IPS DF 4.7 (cell line): Measurements from ENCODE around the gene SDCBP2.

ENCODE experiments used
- DNase-seq: peaks from one replicate; pipeline ENCODE4 v3.0.0-alpha.2; 2013; ENCODE audit warnings: low spot score; ENCODE audit errors: extremely low read depth

The SDCBP2 gene, protein sequence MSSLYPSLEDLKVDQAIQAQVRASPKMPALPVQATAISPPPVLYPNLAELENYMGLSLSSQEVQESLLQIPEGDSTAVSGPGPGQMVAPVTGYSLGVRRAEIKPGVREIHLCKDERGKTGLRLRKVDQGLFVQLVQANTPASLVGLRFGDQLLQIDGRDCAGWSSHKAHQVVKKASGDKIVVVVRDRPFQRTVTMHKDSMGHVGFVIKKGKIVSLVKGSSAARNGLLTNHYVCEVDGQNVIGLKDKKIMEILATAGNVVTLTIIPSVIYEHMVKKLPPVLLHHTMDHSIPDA

DNA sequence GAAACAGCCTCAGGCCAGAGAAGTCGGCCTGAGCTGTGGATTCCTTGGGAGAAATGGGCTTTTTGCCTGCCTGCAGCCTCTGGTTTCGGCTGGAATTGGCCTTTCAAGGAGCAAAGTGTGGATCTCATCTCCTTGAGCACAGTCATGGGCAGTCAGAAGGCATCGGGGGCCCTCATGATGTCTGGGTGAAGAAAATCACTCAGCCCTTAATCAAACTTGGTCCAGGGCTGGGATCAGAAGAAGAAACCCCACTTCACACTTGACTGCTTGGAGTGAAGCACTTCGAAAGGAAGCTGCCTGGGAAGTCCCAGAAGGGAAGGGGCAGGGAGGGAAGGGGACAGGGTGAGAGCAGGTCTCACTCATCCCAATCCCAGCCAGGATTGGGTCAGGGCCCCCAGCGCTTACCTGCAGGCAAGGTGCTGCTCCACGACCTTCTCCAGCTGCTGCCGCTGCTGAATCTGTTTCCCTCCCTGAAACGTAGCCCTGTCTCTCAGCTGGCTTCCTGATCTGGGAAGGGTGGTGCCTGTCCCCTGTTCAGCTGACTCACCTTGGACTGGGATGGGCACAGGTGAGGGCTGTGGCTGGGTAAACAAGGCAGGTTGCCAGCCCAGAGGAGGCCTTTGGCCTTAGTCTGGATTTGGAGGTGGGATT, at the start of gene SDCBP2:
SDCBP2 (minus strand) TSS at position 460 of the 651 bp plus-strand sequence. CDS start 8,723 bp downstream, outside the sequence.
- DNase-seq = no peak

DNA sequence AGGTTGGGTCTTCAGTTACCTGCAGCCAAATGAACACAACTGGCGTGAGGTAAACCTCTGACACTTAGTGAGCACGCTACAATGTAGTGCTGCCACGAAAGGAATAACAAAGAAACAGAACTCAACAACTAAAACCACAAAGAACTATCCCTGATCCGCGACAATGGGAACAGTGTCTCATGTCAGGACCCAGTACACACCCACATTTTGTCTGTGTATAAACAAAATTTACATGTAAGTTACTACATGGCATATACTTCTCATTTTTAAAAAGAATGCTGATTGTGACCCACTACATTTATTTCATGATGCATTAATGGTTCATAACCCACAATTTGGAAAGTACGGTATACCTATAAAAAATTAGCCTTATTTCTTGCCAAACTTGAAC, 49.8 kb upstream of the SDCBP2 start:
- no peak for DNase-seq

DNA sequence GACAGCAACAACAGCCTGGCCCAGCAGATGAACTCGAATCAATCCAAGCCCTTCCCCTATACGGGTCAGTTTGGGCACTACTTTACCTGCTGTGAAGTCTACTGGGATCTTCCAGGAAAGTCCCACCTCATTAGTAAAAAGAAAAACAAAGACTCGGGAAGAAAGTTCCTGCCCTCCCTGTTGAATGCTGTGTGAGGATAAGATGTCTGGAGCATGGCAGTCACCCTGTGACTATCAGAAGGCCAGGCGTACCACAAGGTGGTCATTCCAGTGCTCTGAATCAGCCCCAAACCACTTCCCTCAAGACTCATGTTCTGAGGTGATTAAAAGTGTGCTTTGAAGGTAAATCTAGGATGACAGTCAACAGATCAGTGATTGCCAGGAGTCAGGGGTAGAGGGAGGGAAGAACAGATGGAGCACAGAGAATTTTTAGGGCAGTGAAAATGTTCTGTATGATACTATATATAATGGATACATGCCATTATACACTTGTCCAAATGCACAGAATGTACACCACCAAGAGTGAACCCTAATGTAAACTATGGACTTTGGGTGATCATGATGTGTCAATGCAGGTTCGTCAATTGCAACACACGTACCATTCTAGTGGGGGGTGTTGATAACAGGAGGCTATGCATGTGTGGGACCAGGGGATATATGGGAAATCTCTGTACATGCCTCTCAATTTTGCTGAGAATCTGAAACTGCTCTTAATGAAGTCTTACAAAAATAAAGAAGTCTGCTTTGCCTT, 49.2 kb upstream of the SDCBP2 start:
- no peak for DNase-seq

DNA sequence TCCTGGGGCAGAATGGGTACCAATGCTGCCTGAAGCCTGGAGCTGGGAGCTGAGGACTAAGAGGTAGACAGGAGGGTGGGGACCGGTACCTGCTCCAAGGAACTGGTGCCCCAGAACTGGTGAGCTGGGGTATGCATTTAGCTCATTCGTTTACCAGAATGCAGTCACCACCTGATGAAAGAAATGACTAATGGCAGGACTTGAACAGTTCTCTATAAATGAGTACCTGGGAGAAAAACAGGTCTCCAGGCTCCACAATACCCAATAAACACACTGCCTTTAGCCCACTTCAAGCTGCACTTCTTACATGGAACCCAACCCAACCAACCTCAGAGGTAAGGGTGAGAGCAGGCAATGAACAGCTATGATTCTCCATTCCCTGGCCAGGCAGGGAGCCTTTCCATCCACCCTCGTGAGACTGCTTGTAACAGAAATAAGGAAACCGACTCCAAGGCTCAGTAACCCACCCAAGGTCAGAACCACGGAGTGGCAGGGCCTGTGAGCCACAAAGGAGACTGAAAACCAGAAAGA, 48.5 kb upstream of the SDCBP2 start:
- DNase-seq = no peak

DNA sequence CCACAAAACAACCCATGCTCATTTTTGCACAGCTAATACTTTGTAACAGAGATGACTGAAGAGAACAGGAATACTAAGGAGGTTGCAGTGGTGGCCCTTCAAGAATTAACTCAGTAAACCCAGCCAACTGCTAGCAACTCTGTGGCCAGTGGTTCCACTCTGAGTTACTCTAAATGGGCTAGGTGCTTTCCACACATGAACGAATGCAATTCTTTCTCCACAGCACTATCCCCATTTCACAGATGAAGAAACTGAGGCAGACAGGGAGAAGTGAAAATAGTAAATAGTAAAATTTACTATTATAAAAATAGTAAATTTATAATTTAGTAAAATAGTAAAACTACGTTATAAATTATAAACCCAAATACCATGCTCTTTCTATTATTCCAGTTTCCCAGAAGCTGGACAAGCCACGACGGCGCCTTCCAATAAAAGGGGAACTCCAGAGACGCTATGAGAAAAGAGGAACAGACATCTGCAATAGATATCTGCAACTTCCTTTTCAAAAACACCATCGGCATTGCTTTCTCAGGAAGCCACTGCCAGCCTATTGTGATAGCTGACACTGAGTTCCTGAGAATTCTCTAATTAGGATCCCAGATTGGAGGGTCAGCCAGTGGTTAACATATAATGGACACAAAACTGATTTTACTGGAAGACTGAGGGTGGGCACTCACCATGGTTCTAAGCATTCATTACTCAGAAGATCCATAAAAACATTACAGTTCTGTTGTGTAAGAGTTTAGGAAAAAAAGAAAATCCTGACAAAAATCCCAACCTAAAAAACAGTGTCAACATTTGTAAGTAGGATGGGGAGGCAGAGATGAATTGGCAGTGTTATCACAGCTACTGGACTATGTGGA, 47.7 kb upstream of the SDCBP2 start:
- no peak for DNase-seq

DNA sequence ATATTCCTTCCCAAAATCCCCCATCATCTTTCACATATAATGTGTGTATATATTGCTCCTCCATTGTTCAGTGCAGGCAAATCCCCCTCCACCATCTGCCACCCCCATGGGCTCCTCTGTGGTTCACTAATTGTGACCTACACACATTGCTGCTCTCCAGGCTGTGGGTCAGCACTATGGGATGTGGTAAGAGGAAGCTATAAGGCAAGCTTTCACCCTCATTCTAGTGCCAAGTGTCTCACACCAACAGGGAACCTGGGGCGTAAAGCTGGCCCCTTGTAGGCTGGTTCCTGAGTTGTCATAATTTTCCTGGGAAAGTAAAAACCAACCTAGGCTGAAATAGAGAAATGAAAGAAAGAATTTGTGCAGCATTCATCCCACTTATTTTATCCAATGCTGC, 47.1 kb upstream of the SDCBP2 start:
- no peak for DNase-seq

DNA sequence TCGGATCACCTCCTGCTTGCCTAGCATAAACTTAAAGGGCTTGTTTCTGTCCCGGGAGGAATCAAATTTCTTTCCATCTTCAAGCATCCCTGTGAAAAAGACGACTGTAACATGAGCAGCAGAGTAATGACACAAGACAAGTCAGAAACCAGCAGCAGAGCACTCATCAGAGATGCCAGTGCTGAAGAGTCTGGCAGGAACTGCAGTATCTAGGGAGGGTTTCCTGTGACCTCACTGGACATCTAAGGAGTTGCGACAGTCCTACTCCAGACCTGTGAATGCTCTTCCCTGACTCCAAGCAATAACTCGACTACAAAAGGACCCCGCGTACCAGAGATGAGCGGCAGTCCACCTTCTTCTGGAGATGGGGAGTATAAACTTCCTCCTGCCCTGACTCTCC, 46.6 kb upstream of the SDCBP2 start:
- no peak for DNase-seq

DNA sequence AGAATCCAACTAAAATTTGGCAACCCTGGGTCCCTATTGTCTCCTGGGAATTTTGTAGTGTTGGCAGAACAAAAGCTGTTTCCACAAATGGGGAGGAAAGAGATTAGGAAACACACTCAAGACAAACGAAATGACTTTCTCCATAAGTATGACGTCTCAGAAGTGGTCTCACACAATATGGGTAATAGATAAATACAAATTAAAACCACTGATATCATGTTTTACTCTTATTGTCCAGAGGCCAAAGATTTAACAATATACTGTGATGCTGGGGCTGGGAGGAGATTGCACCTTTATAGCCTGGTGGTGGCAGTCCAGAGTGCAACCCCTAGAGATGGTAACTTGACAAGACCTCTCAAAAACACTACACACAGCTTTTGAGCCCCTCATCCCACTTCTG, 45.3 kb upstream of the SDCBP2 start:
- no peak for DNase-seq

DNA sequence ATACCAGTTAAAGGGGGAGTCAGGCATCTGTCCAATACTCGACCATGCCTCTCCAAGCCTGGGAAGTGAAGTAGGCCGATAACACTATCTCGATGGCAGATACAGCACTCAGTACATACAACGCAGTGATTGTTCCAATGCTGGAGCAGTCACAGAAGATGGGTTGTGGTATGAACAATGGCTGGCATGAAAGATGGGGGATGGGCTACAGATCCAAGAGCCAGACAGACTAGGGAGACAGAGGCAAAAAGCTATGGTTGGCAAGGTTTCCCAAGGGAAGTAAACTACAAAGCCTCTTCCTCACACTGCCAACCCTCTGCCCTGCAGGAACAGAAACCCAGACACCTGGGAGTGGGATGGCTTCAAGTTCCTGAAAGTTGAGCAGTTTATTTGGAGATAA, 44.7 kb upstream of the SDCBP2 start:
- no peak for DNase-seq

DNA sequence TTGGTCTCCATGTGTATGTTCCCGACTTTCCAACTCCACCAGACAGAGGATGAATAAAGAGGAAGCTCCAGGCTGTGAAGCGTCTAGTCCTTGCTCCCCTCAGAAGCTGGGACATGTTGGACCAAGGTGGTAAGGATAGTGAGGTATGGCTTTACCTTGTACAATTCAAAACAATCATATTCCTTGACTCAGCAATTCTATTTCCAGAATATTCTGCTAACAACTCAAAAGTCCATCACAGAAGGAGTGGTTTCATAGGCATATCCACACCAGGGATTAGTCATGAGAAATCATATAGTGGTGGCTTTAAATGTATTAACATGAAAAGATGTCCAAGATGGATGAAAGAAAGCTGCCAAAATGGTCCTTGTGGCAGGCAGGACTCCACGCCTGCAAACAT, 44.1 kb upstream of the SDCBP2 start:
- DNase-seq = no peak

DNA sequence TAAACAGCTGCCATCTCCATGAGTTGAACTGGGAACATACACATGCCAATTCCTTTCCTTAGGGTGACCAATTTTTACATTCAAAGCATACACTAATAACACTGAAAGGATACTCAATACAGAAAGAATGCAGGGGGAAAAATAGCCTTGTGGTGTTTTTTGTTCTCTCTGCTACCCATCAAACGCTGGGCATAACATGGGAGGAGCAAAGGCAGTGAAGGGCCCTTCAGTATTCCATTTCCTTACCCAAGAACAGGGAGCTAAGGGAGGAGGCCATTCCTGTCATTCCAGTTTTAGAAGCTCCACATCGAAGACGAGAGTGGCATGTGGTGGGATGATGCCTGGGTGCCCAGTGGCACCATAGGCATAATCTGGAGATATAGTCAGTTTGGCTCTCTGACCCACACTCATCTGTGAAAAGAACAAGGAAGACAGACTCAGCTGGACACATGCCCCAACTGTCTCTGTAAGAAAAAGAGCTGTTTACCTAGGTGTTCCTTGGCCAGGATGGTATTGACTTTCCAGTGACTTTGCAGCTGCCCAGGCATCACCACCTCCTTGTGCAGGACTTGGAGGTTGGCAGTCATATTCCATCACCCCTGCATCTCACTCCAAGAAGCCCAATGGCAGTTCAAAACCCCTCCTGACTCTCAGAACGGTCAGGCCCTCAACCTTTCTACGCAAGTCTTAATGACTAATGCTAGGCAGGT, 43.0 kb upstream of the SDCBP2 start:
- no peak for DNase-seq

DNA sequence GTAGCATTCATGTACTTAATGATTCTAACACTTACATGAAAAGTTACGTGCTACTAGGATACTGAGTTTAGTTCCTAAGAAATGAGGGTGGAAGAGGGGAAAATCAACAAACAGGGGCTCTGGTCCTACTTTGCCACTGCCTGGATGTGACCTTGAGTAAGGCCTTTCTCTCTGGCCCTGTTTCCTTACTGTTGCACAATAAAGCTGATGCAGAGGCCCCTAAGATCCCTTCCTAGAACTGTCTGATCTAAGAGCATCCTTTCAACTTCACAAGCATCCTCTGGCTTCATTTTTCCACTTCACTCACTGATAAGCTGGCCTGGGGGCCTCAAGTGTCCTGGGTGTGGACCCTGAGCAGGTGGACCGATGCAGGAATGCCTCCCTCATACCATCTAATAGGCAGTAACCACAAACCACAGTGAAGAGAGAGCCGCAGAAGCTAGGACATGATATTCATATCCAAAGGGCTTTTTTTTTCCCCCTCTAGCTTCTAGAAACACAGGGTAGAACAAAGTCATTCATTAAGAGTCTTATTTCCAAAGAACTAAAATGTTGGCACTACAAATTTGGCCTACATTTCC, 42.4 kb upstream of the SDCBP2 start:
- DNase-seq = no peak

DNA sequence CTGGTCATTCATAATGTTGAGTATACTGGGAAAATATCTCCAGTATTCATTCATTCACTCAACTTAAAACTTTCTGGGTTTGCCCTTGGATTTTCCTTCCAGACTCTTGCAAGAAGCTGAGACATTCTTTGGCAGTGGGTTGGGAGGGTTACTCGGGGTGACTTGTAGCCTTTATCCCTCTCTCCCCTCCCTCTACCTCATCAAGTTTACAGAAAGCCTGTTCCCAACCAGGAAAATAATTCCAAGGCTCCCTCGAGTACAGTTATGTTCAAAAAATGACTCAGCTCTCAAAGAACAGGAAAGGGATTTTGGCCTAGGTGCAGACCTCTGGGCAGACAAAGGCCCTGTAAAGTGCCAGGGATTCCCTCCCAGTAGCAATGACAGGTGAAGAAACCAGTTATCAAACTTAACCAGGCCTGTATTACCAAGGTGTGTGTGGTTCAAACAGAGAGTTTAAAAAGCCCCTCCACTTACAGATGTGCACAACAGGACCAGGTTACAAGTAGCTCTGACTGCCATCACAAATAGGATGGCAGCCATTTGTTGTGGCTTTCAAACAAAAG, 41.7 kb upstream of the SDCBP2 start:
- no peak for DNase-seq

DNA sequence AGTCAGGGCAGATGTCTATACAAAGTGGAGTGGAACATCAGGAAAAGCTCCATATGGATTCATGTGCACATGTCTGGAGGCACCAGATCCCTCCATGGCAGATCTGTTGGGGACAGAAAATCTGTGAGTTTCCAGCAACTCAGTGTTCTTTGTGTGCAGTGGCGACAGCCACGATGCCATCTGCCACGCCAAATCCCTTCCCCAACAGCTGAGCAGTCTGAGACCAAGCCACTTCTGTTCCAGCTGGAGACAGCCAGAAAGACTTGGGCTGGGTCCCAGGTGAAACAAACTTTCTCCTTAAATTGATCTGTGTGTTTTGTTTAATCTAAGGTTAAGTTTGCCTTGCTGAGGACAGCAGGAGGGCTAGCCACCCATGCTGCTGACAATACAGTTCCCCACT, 41.0 kb upstream of the SDCBP2 start:
- no peak for DNase-seq

DNA sequence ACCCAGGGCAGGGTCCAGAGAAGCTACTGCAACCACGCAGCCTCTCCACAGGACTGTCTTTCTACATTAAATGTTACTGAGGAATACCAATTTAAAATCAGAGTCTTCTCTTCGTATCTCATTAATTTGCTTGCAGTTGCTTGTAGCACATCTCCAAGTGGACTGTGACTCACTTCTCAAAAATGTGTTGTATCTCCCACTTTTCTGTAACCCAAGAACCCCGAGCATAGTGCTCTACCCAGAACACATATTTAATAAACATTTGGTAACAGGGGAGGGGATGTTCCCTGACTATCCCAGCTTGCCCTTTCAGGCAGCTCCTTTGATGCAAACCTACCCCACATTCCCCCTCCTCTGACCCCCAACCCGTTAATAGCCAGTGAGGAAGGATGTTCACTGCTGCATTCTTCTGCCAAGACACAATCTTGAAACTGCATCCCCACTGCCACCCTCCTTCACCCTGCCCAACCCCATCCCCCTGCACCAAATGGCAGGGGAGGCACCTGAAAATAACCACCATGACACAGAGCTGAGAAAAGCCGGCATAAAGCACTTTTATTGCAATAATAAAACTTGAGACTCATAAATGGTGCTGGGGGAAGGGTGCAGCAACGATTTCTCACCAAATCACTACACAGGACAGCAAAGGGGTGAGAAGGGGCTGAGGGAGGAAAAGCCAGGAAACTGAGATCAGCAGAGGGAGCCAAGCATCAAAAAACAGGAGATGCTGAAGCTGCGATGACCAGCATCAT, 39.7 kb upstream of the SDCBP2 start:
- no peak for DNase-seq

DNA sequence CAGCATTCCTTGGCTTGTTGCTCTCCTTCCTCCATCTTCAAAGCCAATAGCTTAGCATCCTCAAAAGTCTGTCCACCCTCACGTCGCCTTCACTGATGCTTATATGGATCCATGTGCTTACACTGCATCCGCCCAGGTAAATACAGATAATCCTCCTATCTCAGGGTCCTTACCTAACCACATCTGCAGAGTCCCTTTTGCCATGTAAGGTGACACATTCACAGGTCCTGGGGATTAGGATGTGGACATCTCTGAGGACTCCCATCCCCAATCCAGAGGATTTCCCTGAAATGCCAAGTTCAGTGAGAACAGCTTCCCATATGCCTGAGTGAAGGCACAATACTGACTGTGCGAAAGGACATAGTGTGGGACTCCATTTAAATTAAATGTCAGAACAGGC, 38.5 kb upstream of the SDCBP2 start:
- DNase-seq = no peak

DNA sequence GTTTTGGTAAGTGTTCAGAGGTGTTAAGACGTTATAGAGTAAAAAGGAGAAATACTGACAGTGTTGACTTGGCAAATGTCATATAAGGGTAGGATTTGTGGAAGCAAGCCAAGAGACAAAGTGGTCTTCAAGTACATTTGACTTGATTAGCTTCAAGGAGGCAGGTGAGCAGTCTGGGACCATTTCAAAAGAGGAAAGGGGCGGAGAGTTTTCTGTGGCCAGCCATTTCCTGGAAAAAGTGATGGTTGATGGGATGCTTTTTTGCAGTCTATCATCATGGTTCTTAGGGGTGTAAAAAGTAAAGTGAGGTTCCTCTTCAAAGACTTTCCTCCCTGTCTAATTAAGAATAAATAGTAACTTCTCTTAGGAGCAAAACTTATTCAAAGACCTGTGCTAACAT, 35.2 kb upstream of the SDCBP2 start:
- DNase-seq = no peak

DNA sequence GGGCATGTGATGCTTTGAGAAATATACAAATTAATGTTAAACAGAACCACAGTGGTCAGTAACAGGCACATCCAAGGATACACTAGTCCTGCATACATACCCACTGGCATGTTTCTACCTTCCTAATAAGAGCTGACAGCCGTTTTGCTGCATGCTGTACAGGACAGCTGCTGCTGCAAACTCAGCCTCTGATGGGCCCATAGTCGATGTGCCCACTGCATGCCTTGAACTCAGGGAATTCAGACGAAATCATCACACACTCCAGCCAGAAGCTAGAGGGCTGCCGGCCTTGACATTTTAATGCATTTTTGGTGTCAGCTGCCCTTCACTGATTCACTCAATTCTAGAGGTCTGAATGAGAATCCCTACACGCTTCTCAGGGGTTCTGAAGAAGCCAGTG, 34.6 kb upstream of the SDCBP2 start:
- DNase-seq = no peak

DNA sequence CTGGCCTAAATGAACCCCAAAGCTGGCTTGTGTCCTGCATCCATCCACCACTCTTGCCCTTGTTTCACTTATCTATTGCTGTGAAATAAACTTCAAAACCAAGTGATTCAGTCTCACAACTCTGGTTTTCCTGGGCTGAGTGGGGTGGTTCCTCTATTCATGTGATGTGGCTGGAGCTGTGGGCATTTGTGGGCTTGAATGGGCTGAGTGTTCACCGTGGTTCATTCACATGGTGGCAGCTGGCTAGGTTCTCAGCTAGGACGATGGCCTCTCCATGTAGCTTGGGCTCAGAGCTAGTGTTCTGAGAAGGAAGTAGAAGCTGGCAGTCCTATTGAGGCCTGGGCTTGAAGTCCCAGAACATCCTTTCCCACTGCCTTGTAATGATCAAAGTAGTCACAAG, 33.5 kb upstream of the SDCBP2 start:
- no peak for DNase-seq
